GM23338 (cell line): ENCODE measurements around the gene AQP10.

ENCODE experiments used
- CREB1 ChIP-seq: fragments of 250-450 bp; sonication (Bioruptor Pico); IDR thresholded peaks from 2 replicates; pipeline ENCODE4 v1.5.0; 2020; ENCODE audit warnings: low read depth, mild to moderate bottlenecking, moderate library complexity
- CTCF ChIP-seq, 2 experiments: fragments of 200-600 bp in 1 of 2; sonication (generic) in 1 of 2; conservative IDR thresholded peaks; 2 replicates each; pipeline versions ENCODE4 v1.5.1 to v1.6.1; 2016 to 2017; ENCODE audit warnings: antibody characterized with exemption in 2 of 2, low read depth in 2 of 2, mild to moderate bottlenecking in 2 of 2, moderate library complexity in 1 of 2
- ETS1 ChIP-seq: IDR thresholded peaks from 2 replicates; pipeline ENCODE4 v1.6.1; 2016; ENCODE audit warnings: antibody characterized with exemption
- EZH2 ChIP-seq: fragments of 200-600 bp; sonication (generic); IDR thresholded peaks from one replicate; pipeline ENCODE4 v1.8.0; 2017; ENCODE audit warnings: antibody characterized with exemption, mild to moderate bottlenecking, low read depth; ENCODE audit not compliant: unreplicated experiment
- EZH2phosphoT487 ChIP-seq: fragments of 200-600 bp; sonication (generic); IDR thresholded peaks from one replicate; pipeline ENCODE4 v1.8.1; 2018; ENCODE audit warnings: antibody characterized with exemption; ENCODE audit not compliant: unreplicated experiment
- NANOG ChIP-seq: IDR thresholded peaks from 2 replicates; pipeline ENCODE4 v1.6.1; 2016; ENCODE audit warnings: antibody characterized with exemption, borderline replicate concordance
- POLR2AphosphoS5 ChIP-seq: IDR thresholded peaks from 2 replicates; pipeline ENCODE4 v1.6.1; 2016; ENCODE audit warnings: antibody characterized with exemption, low read depth

DNA sequence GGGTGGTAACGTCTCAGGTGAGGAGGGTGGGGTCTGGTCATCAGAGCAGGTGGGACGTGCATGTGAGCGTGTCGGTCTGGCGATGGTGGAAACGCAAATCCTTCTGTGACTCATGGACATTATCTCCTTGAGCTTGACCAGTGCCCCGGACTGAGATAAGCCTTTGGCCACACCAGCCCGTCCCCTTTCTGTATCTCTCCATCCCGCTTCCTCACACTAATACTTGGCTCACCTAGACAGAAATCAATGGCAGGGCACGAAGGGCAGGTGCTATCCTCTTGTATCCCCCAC lies 7.9 kb upstream of the AQP10 start:
- TF ChIP-seq CTCF (conservative IDR thresholded peaks at IDR 0.05; ENCODE audit: low read depth in 2 of 2) (no peak), POLR2AphosphoS5 (no peak), EZH2 (no peak), ETS1 (no peak), CREB1 (CRISPR knock-in tag) (no peak), EZH2phosphoT487 (no peak), NANOG (no peak)
